ENCODE measurements around the gene OR10T2. TPM values are rescaled to one million over a fixed set of nuclear protein-coding genes. Genes with fewer than 3 reads are reported as not detected.

OR10T2 gene
- total and polyA plus RNA-seq, 2 donors (not counting 3 experiments of a cell fraction or from before 2014, with no cell fraction given): not detected

GRCh38 chr1:158422212-158422611, 22.9 kb upstream of the OR10T2 start:
- Histone ChIP-seq H3K4me3 (replicated peaks in 1 of 3; ENCODE audit: insufficient read depth in 1 of 3, low read depth in 1 of 3, low read length in 3 of 3) (no peak overlapping the region), H3K9me3 (replicated peaks; ENCODE audit: control insufficient read depth, insufficient read depth, low read length) (no peaks in the 10 kb centered on the region), H3K36me3 (ENCODE audit: control insufficient read depth in 2 of 2, extremely low read depth in 1 of 2, insufficient read depth in 2 of 2, low read length in 2 of 2) (no peaks in the 10 kb centered on the region), H3K4me2 (ENCODE audit: insufficient read depth, low read length) (no peak overlapping the region), H4K20me1 (replicated peaks; ENCODE audit: control insufficient read depth, extremely low read depth, insufficient read depth, low read length) (no peaks in the 10 kb centered on the region), H3K9me1 (replicated peaks; ENCODE audit: control insufficient read depth, extremely low read depth, insufficient read depth, low read length) (no peaks in the 10 kb centered on the region), H3K27ac (ENCODE audit: insufficient read depth, low read depth, low read length) (no peak overlapping the region), H3K4me1 (ENCODE audit: control insufficient read depth, extremely low read depth, insufficient read depth, low read length) (no peaks in the 10 kb centered on the region), H3K79me2 (ENCODE audit: control insufficient read depth, insufficient read depth, low read length) (no peaks in the 10 kb centered on the region), H3K27me3 (ENCODE audit: control insufficient read depth in 2 of 2, insufficient read depth in 2 of 2, low read length in 2 of 2) (no peaks in the 10 kb centered on the region), H3K9ac (replicated peaks; ENCODE audit: extremely low read depth, insufficient read depth, low read length) (no peak overlapping the region), H2AFZ (ENCODE audit: low read depth, low read length) (no peak overlapping the region)
- intact Hi-C loops (cut with micrococcal nuclease) (no loop called here), dilution Hi-C loops (cut with MboI; ENCODE audit: extremely low pct_ligation_motif_present, low sequenced_read_pairs) (no loop called here)
- no TSS peak for BruUV-seq (replicated peaks)
- no peak for FAIRE-seq
- no peak for DNase-seq (ENCODE audit: low read depth, low spot score)
- no peak for TF ChIP-seq POLR2AphosphoS5 (IDR thresholded peaks at IDR 0.05; ENCODE audit: insufficient read depth, low read depth, low read length)
- no peak for TF ChIP-seq GATA2 (IDR thresholded peaks at IDR 0.05; ENCODE audit: insufficient read depth, insufficient read length, low read depth, low read length)
- TF ChIP-seq MYC (IDR thresholded peaks at IDR 0.05; ENCODE audit: low read depth, low read length): no peak
- POLR2A ChIA-PET: no interaction called here
- CTCF ChIA-PET: no interaction called here

GRCh38 chr1:158417586-158417985, 18.3 kb upstream of the OR10T2 start:
- H3K27ac ChIP-seq (ENCODE audit: insufficient read depth, low read depth, low read length): no peak overlapping the region
- ChIA-PET POLR2A (no interaction called here), CTCF (no interaction called here)
- H3K9ac ChIP-seq (replicated peaks; ENCODE audit: extremely low read depth, insufficient read depth, low read length): no peak overlapping the region
- no peaks in the 10 kb centered on the region for H3K9me3 ChIP-seq (replicated peaks; ENCODE audit: control insufficient read depth, insufficient read depth, low read length)
- intact Hi-C loops (cut with micrococcal nuclease) (no loop called here), dilution Hi-C loops (cut with MboI; ENCODE audit: extremely low pct_ligation_motif_present, low sequenced_read_pairs) (no loop called here)
- no peak overlapping the region for H2AFZ ChIP-seq (ENCODE audit: low read depth, low read length)
- H3K27me3 ChIP-seq (ENCODE audit: control insufficient read depth in 2 of 2, insufficient read depth in 2 of 2, low read length in 2 of 2): no peaks in the 10 kb centered on the region
- H3K4me2 ChIP-seq (ENCODE audit: insufficient read depth, low read length): no peak overlapping the region
- no peaks in the 10 kb centered on the region for H3K36me3 ChIP-seq (ENCODE audit: control insufficient read depth in 2 of 2, extremely low read depth in 1 of 2, insufficient read depth in 2 of 2, low read length in 2 of 2)
- H4K20me1 ChIP-seq (replicated peaks; ENCODE audit: control insufficient read depth, extremely low read depth, insufficient read depth, low read length): no peaks in the 10 kb centered on the region
- no peaks in the 10 kb centered on the region for H3K79me2 ChIP-seq (ENCODE audit: control insufficient read depth, insufficient read depth, low read length)
- TF ChIP-seq POLR2A (IDR thresholded peaks at IDR 0.05; ENCODE audit: low read depth, low read length): no peak
- TF ChIP-seq POLR2AphosphoS5 (IDR thresholded peaks at IDR 0.05; ENCODE audit: insufficient read depth, low read depth, low read length): no peak
- no peak for TF ChIP-seq MAX (IDR thresholded peaks at IDR 0.05; ENCODE audit: insufficient read depth, insufficient read length)
- no peak for TF ChIP-seq EZH2 (IDR thresholded peaks at IDR 0.05; ENCODE audit: borderline replicate concordance, low read depth, low read length, severe bottlenecking)
- TF ChIP-seq, protein P1, sequence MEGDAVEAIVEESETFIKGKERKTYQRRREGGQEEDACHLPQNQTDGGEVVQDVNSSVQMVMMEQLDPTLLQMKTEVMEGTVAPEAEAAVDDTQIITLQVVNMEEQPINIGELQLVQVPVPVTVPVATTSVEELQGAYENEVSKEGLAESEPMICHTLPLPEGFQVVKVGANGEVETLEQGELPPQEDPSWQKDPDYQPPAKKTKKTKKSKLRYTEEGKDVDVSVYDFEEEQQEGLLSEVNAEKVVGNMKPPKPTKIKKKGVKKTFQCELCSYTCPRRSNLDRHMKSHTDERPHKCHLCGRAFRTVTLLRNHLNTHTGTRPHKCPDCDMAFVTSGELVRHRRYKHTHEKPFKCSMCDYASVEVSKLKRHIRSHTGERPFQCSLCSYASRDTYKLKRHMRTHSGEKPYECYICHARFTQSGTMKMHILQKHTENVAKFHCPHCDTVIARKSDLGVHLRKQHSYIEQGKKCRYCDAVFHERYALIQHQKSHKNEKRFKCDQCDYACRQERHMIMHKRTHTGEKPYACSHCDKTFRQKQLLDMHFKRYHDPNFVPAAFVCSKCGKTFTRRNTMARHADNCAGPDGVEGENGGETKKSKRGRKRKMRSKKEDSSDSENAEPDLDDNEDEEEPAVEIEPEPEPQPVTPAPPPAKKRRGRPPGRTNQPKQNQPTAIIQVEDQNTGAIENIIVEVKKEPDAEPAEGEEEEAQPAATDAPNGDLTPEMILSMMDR (IDR thresholded peaks at IDR 0.05; ENCODE audit: extremely low read depth in 1 of 2, insufficient read depth in 1 of 2, low read depth in 1 of 2, low read length in 2 of 2): no peak
- no peak for TF ChIP-seq FOS (IDR thresholded peaks at IDR 0.05; ENCODE audit: borderline replicate concordance, insufficient read depth, low read length)
- no peak for TF ChIP-seq JUN (IDR thresholded peaks at IDR 0.05; ENCODE audit: borderline replicate concordance, insufficient read depth, insufficient read length, low read depth)
- no peak for TF ChIP-seq GATA2 (IDR thresholded peaks at IDR 0.05; ENCODE audit: insufficient read depth, insufficient read length, low read depth, low read length)
- TF ChIP-seq MYC (IDR thresholded peaks at IDR 0.05; ENCODE audit: low read depth, low read length): no peak
- H3K9me1 ChIP-seq (replicated peaks; ENCODE audit: control insufficient read depth, extremely low read depth, insufficient read depth, low read length): no peaks in the 10 kb centered on the region
- no peaks in the 10 kb centered on the region for H3K4me1 ChIP-seq (ENCODE audit: control insufficient read depth, extremely low read depth, insufficient read depth, low read length)
- no peak for FAIRE-seq
- H3K4me3 ChIP-seq (replicated peaks in 1 of 3; ENCODE audit: insufficient read depth in 1 of 3, low read depth in 1 of 3, low read length in 3 of 3): no peak overlapping the region
- BruUV-seq (replicated peaks): no TSS peak
- no peak for DNase-seq (ENCODE audit: low read depth, low spot score)
